GM23248 (cell line): ENCODE results near the gene TNFAIP8L3.

Experiments used
- EZH2 ChIP-seq: fragments of 200-600 bp; sonication (generic); IDR thresholded peaks from 2 replicates; pipeline ENCODE4 v1.6.1; 2018; ENCODE audit warnings: antibody characterized with exemption, mild to moderate bottlenecking; ENCODE audit not compliant: insufficient read depth, poor library complexity, severe bottlenecking
- EZH2phosphoT487 ChIP-seq: fragments of 200-600 bp; sonication (generic); IDR thresholded peaks from 2 replicates; pipeline ENCODE4 v1.6.1; 2018; ENCODE audit warnings: antibody characterized with exemption, moderate library complexity, mild to moderate bottlenecking, low read depth; ENCODE audit not compliant: insufficient read depth

GRCh38 chr15:51137024-51137423, 42.3 kb upstream of the TNFAIP8L3 start:
- TF ChIP-seq EZH2phosphoT487 (no peak), EZH2 (no peak)
